SK-MEL-5 (cell line): ENCODE data around the gene RFTN1. TPM values are rescaled to one million over a fixed set of nuclear protein-coding genes. Genes with fewer than 3 reads are reported as not detected.

ENCODE experiments used
- DNase-seq: peaks from one replicate; pipeline ENCODE4 v3.0.0-alpha.2; 2016; ENCODE audit warnings: low read depth, low spot score
- in situ Hi-C: cut with HindIII; loops from 2 replicates; pipeline ENCODE4 v1.10.0; 2016; ENCODE audit warnings: low sequenced_read_pairs, high pct_unique_total_duplicates, low pct_unique_long_range_greater_than_20kb
- total RNA-seq: library from RNA; depleted of rRNA; stranded (reverse); fragments of >200 nt; shearing (Covaris generic); gene quantifications from 2 replicates; pipeline ENCODE4 v1.2.3, GENCODE V29; 2014

The RFTN1 gene
- total RNA-seq, 1 experiment from 2014 or later = 1.8 TPM

- in situ Hi-C loops = no loop called here
- DNase-seq = no peak
These were observed 21.3 kb upstream of the RFTN1 start for GRCh38 chr3:16534640-16535262.

GRCh38 chr3:16533928-16534574 lies 20.6 kb upstream of the RFTN1 start:
- in situ Hi-C loops = no loop called here
- DNase-seq = no peak

GRCh38 chr3:16529264-16529663 lies 15.8 kb upstream of the RFTN1 start:
- in situ Hi-C loops = no loop called here
- no peak for DNase-seq

DNA sequence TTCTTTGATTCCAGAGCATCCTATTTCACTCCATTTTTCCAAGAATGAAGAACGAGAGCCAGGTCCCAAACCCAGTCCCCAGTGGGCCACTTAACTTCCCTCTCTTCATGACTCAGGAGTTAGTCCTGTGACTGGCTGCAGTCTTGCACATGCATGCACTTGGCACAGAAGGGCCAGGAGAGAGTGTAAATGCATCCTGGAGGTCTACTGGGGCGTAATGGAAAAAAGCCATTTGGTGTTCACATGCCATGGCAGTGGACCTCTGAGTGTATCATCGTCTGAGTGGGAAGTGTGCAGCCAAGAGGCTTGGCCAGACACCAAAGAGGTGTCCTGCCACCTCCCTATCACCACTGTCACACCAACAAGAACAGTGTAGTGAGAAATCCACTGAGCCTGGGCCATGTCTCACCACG lies 15.1 kb upstream of the RFTN1 start:
- in situ Hi-C loops = no loop called here
- DNase-seq = no peak

- DNase-seq = no peak
- in situ Hi-C loops = no loop called here
These were observed 14.6 kb upstream of the RFTN1 start for GRCh38 chr3:16528106-16528505.

GRCh38 chr3:16524196-16524595 lies 10.7 kb upstream of the RFTN1 start:
- in situ Hi-C loops = no loop called here
- no peak for DNase-seq

GRCh38 chr3:16523778-16524177 lies 10.3 kb upstream of the RFTN1 start:
- in situ Hi-C loops = no loop called here
- no peak for DNase-seq

GRCh38 chr3:16522834-16523233 lies 9.3 kb upstream of the RFTN1 start:
- no peak for DNase-seq
- in situ Hi-C loops = no loop called here

DNA sequence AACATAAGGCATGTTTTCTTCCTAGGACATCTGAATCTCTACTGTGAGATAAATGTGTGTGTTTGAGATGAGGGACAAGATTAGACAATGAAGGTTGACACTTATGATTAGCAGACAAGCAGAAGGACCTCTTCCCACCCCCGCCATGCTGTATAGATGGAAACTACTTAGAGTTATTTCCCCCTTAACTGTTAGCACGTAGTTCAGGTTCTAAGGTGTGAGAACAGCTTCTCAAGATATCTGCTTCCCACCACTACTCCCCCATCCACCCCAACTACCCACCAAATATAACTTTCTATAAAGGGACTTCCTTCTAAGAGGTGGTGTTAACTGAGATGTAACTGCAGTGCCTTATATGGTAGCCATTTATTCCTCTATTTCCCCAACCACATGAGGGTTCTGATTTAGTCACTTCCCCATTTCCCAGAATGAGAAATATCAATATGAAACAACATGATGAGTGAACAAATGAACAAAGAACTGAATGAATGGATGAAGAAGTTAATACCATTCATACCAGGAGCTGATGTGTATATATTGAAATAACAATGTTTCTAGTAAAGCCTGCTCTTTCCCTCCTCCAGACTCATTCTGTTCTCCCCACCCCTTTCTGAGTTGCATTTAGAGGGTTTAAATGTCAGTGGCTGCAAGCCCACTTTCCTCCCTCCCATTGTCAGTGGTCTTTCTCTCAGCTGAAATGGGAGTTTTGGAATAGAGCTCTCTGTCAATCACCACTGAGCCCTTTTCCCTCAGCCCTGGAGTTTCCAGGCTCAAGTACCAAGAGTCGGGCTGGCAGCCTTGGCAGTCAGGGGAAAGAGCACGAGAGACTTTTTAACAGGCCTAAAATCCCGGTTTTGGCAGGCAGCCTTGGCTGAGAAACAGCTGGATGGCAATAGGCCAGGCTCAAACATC lies 7.7 kb upstream of the RFTN1 start:
- in situ Hi-C loops = no loop called here

DNA sequence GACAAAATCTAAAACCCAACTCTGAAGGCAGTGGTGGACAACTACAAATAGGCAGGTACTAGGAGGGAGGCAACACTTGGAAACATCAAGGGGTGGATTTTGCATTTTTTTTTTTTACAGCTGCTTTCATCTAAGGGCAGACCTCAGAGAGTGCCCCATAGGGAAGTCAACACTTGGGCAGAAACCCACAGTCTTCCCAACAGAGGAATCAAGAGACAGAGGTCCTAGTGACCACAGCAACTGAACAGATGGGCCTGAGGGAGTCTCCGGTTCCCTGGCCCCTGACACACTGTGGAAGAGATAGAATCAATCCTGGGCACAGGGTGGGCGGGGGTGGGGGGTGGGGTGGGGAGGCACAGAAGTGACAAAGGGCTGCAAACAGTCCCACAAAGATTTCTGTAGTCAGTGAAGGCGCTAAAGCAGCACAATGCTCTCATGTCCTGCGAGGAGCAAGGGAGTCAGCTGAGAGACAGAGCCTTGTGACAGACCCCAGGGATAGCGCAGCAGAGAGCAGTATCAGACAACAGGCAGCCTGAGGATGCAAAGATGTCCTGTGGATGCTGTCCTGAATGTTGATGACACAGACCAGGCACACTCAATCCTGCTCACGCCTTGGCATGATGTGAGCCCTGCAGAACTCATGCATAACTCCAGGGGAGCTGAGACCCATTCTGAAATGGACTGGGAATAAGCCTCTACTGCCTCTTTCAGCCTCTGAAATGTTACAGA lies 6.9 kb upstream of the RFTN1 start:
- in situ Hi-C loops = no loop called here

More for the DNA sequence above, 7.7 kb upstream of the RFTN1 start:
- no peak for DNase-seq

GRCh38 chr3:16516695-16517481 lies 3.4 kb upstream of the RFTN1 start:
- peak; percentile 63 for DNase-seq
- in situ Hi-C loops = no loop called here

More for the DNA sequence above, 6.9 kb upstream of the RFTN1 start:
- DNase-seq = no peak

DNA sequence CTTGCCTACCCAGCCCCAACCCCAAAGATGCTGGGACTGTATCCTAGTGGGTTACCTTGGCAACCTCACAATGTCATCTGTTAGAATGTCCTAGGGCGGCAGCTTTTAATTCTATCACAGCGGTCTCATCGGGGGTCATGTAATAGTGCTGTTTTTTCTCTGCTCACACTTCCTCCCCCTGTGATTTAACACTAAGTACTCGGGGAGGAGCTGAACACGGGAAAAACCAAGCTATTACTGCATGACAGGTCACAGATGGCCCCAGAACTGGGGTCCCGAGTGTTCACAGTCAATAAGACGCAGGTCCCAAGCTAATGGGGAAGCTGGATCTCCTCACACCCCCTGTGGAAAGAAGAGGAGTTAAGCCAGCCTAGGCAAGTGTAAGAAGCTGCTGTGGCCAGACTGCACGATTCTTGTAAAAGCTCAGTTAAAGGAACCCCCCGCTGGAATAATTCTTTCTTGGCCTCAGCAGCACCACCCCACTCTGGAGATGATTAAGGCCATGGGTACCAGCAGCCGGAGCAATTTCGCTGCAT lies 2.5 kb upstream of the RFTN1 start:
- DNase-seq = no peak
- in situ Hi-C loops = no loop called here

DNA sequence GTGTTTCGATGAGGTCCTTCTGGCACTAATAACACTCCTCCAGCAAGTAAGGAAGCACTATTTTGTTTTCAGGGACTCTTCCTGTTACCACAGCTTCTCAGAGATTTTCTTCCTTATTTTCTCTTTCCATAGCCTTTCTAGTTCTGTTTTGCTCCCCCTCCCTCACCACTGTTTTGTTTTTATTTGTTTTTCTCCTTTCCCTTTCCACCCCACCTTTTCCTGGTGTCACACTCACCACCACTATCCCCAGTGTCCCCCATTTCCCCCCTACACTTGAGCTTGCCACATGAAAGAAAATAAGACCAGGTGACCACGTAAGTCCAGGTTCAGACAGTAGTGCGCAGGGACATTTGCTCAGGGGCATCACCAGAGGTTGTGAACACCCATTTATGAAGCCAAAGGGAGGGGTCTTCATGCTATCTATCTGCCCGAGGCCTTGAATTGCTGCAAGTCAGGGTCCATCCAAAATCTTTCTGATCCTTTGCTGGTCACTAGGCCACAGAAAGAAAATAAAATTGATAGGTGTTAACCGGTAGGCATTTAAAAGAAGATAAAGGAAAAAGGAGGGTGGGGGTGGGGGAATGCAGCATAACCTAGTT lies 1.4 kb upstream of the RFTN1 start:
- in situ Hi-C loops = no loop called here
- no peak for DNase-seq

DNA sequence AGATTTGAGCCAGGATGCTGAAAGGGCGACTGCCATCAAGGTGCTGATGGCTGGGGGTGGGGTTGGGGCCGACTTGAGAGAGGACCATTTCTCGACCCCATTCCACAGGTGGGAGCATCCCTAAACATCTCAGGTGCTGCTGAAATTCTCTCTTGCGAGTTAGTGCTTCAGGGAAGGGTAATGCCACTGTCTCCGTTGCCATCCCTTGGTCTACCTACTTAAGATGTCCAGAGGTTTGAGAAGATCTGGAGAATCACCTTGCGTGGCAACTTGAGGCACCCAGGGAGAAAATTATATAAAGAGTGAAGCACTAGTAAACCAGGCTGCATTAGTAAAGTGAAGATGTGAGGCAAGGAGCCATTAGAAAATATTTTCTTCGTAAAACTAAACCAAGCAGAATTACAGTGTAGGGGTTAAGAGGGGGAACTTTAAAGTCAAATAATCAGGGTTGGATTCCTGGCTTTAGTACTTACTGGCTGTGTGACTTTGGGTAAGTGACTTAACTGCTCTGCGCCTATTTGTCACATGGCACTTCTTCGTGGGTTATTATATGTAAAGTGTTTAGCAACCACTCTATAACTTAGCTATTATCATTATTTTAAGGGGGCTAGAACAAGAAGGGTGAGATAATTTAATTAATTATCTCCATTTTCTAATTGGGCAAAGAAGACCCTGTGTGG lies 662 bp upstream of the RFTN1 start:
- DNase-seq = no peak
- in situ Hi-C loops = no loop called here

DNA sequence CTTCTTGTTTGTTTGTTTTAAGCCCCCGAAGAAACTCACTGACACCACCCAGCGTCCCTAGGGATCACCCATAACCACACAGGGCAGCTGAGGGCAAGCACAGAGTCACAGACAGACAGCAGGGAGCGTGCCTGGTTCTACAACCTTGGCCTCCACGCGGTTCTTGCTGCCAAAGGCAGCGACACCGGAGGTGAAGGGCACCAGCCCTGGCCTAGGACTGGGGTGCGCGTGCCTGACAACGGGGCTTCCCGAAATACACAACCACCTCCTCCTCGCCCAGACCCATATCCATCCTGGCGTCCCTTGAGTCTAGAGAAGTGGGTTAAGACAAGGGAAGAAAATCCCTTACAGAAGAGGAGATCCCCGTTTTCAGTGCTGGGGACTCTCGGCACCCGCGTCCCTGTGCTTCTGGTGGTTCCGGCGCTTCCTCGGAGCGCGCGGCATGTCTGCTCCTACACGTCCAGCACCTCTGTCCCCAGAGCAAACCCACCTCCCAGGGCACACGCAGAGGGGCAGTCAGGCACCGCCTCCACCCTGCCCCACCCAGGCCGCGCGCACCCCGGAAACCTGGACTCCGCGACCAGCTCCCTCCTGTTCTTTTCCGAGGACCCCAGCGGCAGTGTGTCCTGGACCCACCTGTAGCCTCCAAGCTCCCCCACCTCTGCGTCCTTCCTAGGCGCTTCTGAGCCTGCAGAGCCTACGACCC lies 911 bp downstream of the RFTN1 start:
- in situ Hi-C loops = no loop called here
- no peak for DNase-seq
